Brain pericyte (primary cell): ENCODE measurements around the gene ZCCHC17.

Source experiments
- DNase-seq: peaks from one replicate; pipeline ENCODE4 v3.0.0-alpha.2; 2012; ENCODE audit warnings: low read depth, low spot score

Gene ZCCHC17

DNA sequence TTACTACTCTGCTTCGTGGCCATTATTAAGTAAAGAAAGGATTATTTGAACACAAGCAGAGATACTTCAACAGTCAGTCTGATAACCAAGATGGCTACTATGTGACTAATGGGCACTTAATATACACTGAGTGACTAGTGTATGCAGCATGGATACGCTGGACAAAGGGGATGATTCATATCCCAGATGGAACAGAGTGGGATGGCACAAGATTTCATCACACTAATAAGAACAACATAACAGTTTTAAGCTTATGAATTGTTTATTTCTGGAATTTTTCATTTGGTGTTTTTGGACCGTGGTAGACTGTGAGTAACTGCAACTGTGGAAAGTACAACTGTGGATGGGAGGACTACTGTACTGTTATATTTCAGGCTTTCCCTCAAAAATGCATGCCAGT is 9.4 kb downstream of the ZCCHC17 start:
- peak; percentile 8 for DNase-seq

DNA sequence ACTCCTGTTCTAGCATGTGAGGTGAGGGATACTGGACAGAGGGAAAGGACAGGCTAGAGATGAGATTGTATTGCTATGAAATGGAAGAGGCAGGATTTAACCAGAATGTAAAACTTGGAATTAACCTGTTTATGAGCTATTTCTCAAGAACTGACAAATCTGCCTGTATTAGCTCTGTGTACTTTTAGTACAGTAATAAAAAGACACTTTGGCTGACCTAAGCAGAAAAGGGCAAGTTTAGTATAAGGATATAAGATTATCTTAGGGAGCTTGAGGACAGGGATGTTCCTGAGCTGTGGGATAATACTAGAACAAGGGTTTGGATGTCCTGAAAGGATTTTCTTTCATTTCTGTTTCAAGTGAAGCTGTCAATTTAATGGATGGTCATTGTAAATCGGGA is 11.2 kb downstream of the ZCCHC17 start:
- no peak for DNase-seq

DNA sequence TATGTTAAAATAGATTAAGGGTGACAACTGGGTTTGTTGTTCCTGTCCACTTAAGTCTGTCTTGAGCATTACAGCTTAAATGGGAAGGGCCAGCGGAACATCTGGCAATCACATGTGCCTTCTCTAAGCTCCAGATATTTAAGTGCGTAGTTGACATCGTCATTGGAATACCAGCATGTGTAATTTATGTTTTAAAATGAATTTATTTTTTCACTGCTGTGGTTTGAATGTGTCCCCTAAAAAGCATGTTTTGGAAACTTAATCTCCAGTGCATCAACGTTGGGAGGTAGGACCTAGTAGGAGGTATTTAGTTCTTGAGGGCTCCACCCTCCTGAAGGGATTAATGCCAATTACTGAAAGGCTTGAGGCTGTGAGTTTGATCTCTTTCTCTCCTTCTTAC is 13.4 kb downstream of the ZCCHC17 start:
- no peak for DNase-seq

DNA sequence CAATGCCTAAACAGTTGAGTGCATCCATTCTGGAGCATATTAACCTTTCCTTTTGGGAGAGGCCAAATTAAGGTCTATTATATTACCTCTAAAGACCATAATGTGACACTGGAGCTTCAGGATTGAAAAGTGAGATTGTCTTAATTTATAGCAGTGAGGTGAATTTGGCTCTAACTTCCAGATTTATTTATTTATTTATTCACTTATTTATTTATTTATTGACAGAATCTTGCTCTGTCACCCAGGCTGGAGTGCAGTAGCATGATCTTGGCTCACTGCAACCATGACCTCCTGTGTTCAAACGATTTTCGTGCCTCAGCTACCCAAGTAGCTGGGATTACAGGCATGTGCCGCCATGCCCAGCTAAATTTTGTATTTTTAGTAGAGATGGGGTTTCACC is 19.1 kb downstream of the ZCCHC17 start:
- DNase-seq: no peak

DNA sequence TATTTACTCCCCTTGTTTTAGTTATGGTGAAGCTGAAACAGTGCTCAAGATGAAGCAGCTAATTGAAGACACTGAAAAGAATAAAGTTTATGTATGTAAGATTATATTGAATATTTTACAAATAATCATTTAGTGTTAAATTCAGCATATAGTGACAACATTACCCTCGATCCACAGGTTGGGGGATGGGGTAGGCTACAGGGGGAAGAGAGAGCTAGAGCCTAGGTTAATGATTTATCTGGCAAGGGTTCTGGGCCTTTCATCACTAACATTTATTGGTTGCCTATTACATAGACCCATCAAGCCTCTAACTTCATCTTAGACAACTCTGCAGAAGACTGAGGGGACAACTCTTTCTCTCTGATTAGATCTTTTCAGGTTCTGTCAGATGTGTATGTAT is 21.3 kb downstream of the ZCCHC17 start:
- DNase-seq: no peak

DNA sequence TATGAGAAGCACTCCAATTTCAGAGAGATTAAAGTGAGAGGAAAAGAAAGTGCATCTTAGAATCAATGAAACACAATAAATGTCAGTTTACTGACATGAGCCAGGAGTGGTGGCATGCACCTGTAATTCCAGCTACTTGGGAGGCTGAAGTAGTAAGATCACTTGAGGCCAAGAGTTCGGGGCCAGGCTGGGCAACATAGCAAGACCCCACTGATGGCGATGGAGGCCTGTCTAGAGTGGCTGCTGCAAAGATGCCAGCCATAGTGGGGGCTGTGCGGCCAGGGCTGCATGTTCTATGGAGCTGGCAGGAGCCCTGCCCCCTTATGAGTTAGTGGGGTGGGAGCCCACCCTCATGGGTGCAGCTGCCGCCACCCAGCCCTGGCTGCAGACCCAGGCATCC is 27.3 kb downstream of the ZCCHC17 start:
- no peak for DNase-seq

DNA sequence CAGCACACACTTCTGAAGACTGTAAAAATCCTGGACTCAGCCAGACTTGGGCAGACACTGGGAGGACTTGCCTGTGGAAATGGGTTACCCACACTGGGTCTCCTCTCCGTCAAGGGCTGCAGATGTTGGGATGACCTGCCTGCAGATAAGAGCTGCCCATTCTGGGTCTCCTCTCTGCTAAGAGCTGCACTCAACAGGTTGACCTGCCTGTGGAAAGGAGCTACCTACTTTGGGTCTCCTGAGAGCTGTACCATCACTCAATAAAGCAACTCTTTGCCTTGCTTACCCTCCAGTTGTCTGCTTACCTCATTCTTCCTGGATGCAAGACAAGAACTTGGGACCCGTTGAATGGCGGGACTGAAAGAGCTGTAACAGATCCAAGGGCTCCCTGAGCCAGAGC is 28.2 kb downstream of the ZCCHC17 start:
- DNase-seq: no peak

DNA sequence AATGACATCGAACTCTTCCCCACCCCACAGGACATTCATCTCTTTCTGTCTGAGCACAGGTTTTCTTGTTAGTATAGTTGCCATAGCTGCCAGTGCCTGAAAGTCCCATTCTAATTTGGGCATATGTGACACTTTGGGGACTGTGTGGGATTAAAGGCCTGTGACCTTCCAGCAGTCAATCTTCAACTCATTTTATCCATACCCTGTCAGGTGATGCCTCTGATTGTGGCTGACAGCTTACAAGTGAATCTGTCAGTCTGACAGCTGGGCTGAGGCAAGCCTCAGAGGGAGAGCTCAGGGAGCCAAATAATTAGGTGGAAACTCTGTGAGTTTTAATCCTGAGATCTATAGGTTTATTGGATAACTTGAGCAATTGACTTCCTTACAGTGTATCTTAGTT is 29.6 kb downstream of the ZCCHC17 start:
- DNase-seq: no peak

DNA sequence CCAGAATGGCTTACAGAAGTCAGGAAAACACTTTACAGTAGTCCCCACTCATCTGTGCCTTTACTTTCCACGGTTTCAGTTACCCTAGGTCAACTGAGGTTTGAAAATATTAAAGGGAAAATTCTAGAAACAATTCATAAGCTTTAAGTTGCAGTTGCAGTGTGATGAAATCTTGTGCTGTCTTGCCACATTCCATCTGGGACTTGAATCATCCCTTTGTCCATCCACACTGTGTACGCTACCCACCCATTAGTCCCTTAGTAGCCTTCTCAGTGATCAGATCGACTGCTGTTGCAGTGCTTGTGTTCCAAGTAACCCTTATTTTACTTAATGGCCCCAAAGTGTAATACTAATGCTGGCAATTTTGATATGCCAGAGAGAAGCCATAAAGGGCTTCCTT is 30.5 kb downstream of the ZCCHC17 start:
- DNase-seq: no peak

DNA sequence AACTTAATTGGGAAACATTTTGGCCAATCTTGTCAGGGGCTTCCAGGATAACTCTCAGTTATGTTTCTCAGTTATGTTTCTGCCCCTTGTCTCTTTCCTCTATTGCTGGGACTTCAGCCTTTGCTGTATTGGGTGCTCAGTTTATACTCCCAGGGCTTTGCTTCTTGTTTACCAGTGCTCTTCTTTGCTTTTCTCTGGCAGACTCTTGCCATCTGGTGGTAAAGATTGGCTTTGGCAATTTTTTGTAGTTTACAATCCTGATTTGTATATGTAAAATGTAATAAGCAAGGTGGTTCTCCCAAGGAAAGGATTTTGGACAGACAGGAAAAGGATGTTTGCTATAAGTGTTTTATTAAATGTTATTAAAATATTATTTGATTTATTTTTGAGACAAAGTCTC is 38.2 kb downstream of the ZCCHC17 start:
- DNase-seq: no peak

DNA sequence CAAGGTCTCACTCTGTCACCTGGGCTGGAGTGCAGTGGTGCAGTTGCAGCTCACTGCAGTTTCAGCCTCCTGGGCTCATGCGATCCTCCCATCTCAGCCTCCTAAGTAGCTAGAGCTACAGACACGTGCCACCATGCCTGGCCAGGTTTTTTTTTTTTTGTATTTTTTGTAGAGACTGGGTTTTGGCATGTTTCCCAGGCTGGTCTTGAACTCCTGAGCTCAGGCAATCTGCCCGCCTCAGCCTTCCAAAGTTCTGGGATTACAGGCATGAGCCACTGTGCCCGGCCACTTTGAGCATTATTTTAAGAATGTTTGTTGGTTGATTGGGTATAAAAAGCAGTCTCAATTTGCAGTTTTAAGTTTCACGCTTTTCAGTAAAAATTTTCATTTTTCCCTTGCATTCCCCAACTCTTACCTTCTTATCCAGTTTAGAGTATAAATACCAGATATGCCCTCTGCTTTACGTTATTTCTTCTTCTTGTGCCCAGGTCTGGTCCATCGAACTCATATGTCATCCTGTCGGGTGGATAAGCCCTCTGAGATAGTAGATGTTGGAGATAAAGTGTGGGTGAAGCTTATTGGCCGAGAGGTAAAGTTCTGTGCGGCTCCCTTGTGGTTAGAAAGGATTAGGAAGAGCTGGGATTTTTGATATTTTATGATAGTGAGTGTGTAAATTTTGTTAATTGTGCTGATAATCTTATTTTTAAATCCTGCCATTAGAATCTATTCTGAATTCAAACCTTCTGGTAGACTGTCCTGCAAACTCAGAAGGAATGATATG is 40.0 kb downstream of the ZCCHC17 start:
- no peak for DNase-seq

DNA sequence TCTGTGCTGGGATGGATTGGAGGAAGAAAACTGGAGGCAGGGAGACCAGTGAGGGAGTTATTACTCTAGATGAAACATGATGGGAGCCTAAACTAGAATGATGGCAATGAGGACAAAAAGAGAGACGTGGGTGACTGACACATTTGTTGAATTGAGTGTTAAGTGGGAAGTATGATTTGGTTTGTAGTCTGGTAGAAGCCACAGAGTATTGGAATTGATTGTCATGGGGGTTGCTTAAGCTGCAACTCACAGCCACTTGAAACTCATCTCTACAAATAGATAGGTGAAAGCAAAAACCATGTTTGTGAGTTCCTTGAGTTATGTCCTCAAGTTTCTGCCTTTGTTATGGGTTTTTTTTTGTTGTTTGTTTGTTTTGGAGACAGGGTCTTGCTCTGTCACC is 47.7 kb downstream of the ZCCHC17 start:
- no peak for DNase-seq

DNA sequence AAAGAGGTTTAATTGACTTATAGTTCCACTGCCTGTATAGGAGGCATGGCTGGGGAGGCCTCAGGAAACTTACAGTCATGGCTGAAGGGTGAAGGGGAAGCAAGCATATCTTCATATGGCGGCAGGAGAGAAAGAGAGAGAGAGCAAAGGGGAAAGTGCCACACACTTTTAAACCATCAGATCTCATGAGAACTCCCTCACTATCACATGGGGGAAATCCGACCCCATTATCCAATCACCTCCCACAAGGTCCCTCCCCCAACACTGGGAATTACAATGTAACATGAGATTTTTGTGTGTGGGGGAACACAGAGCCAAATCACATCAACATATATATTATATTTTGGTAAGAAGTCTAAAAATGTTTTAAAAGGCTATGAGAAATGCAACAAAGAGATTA is 48.8 kb downstream of the ZCCHC17 start:
- no peak for DNase-seq

DNA sequence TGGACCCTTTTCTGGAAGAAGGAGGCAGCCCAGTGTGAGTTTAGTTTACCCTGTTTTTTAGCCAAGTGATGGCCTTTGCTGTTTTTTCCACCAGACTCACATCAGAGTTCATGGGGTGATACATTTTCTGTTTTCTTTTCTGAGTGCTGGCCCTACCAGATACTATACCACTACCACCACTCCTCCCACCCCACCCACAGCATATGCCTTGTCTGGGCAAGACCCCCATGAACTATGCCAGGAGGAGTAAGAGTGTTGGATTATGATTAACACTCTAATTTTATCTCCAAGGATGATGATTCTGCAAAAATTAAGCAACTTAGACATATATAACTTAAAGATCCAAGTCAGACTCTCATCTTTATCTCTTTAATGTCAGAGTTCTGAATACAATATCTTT is 50.0 kb downstream of the ZCCHC17 start:
- no peak for DNase-seq

DNA sequence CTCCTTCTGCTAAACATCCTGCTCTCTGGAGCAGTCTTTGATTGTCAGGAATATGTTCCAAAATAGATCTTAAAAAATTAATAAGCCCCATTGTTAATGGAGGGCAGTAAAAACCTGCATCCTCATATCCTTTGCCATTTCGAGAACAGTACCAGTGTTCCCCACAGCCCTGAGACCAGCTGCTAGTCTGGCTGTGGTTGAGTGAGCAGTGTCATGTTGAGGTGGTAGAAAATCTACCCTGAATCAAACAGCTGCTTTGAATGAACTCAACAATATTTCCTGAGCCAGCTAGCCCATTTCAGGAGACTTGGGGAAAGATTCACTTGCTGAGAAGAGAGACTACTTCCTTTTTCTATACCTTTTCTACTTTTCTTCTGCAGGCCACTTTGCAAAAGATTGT is 51.6 kb downstream of the ZCCHC17 start:
- DNase-seq: no peak

DNA sequence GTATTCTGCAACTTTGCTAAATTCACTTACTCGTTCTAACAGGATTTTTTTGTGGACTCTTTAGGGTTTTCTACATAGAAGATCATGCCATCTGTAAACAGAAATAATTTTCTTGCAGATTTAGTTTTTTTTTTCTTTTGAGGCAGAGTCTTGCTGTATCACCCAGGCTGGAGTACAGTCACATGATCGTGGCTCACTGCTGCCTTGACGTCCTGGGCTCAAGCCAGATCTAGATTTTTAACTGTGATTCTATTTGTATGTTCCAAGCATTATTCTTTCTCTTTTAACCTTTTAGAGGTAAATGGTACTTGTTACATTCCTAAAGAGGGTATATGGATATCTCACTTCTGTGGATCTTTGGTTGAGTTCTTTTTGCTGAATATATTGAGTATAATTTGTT is 57.5 kb downstream of the ZCCHC17 start:
- DNase-seq: no peak

DNA sequence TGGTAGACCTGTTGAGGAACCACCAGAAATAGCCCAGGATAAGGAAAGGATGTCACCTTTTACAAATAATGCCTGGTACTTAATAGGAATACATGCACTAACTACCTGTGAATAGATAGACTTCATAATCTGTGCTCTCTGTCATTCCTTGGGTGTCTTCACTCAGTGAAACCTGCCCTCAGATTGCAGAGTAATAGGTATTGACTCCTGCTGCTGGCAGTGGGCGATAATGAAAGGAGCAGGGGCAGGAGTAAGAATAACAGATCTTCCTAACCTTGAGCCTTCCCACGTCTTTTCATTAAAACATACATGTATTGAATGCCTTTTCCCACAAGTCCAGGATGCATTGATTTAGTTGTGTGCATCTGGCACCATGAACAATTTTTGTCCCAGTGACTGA is 59.6 kb downstream of the ZCCHC17 start:
- DNase-seq: no peak

DNA sequence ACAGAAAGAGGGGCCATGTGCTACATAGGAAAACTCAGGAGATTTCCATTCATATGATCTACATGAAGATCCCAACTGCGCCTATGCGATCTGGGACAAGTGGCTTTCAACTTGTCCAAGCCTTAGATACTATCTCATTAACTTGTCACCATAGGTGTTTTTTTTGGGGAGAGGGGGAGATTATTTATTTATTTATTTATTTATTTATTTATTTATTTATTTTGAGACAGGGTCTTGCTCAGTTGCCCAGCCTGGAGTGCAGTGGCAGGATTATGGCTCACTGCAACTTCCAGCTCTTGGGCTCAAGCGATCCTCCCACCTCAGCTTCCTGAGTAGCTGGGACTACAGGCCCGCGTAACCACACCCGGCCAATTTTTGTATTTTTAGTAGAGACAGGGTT is 64.8 kb downstream of the ZCCHC17 start:
- DNase-seq: no peak

DNA sequence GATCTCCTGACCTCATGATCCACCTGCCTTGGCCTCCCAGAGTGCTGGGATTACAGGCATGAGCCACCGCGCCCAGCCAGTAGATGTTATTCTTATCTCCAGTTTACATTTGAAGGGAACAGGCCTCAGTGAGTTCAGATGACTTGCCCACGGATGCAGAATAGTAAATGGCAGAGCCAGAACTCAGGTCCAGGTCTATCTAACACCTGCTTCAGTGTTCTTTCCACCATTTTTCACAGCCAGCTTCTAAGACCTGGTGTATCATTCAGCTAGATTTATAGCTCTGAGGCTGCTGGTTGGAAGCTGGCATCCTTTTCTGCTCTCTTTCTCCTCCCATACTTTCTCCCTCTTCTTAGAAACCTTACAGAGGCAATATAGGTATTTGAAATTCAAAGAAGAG is 65.2 kb downstream of the ZCCHC17 start:
- no peak for DNase-seq

DNA sequence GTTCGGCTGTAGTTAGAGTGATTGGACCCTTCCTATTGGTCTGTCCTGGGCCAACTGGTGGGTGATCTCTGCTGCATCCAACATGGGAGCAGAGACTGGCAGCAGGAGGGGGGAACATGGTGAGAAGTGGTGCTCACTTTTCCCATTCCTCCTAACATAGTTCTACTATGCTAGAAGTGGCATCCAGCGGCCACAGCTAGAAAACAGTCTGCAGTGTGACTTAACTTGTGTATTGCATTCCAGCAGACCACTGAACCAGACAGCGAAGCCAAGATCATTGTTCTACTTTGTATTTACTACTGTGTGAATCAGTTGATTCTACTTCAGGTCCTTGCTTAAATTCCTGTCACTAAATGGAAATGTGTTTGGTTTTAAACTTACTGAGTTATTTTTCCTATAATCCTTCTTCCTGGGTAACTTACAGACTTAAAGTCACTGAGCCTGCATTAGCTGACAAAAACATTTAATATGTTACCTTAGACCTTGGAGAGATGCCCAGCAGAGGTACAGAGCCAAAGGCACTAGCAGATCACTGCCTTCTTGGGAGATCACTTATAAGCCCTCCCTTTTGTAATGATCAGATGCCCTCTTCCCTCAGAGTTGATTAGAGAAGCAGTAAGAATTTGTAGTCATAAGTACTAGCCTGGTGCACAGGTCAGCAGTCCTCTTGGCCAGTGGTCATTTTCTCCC is 67.9 kb downstream of the ZCCHC17 start:
- DNase-seq: no peak

DNA sequence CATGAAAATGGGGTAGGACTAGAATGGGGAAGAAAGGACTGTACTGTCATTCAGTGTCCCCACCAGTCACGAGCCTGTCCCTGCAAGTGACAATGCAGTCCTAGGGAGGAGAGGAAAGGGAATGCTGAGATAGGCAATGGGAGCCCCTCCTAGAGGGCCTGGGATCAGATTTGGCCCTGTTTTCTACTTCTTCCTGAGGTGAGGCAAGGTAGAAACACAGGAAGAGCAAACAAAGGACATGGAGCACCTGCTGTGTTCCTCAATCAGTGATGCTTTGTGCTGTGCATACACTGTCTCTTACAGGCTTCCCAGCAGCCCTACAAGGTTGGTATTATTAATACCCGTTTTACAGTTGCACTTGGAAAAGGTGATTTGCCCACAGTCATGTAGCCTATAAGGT is 70.0 kb downstream of the ZCCHC17 start:
- no peak for DNase-seq

DNA sequence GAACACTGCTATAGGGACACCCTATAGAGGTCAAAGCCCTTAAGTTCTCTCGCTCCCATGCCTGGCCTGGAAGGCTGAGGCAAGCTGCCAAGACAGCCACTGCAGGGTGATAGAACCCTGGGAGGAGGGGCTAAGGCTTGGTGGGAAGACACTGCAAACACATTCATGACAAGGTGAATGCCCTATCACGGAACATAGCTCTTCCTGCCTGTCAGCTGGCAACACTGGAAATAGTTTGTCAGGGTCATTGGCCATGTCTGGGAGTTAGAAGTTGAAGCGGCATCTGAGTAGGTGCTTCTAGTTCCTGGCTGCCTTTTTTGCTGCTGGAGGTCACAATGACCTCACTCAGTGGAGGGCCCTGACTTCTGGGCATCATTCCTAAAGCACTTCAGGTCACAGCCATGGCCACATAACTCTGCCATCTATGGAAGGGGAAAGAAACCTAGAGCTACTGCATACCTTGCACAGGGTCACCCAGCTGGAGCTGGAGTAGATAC is 71.8 kb downstream of the ZCCHC17 start:
- no peak for DNase-seq

DNA sequence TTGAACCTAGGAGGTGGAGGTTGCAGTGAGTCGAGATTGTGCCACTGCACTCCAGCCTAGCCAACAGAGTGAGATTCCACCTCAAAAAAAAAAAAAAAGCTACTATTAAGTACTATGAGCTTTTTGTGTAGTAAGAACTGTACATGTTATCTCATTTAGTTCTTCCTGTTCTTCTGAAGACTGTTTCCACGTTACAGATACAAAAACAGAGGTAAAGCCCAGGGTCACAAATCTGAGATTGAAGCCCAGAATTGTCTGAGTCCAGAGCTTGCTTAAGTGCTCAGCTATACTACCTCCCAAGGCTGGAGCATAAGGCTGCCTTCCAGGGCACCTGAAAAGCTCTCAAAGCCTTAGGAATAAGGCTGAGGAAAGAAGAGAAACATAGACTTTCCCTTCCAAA is 73.2 kb downstream of the ZCCHC17 start:
- no peak for DNase-seq
